Measurements from ENCODE around the gene MPZ. TPM values are rescaled to one million over a fixed set of nuclear protein-coding genes. Genes with fewer than 3 reads are reported as not detected.

The MPZ gene
- total RNA-seq, 1 experiment from 2014 or later: not detected

DNA sequence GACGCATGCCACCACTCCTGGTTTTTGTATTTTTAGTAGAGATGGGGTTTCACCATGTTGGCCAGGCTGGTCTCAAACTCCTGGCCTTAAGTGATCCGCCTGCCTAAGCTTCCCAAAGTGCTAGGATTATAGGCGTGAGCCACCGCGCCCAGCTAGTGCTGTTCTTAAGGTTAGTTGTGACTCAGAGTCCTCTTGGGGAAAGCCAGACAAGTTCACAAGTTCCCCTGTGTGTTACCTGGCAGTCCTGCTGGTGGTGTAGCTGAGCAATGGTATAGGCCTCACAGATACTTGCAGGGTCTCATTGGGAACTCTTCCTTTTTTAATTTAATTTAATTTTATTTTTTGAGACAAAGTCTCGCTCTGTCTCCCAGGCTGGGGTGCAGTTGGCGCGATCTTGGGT lies 47.3 kb upstream of the MPZ start:
- Histone ChIP-seq H3K27me3 (ENCODE audit: control insufficient read depth, insufficient read depth, low read length) (no peaks in the 10 kb centered on the region), H3K36me3 (ENCODE audit: control insufficient read depth, insufficient read depth, low read length) (0 out of 2 replicates have a peak, but pooled peaks cover 3% of the 10 kb centered on the region), H3K4me1 (ENCODE audit: control insufficient read depth, insufficient read depth, low read length) (no peaks in the 10 kb centered on the region), H3K27ac (ENCODE audit: low read length) (no peak overlapping the region), H3K4me3 (ENCODE audit: low read depth in 2 of 2, low read length in 2 of 2) (no peak overlapping the region), H3K9me3 (ENCODE audit: control insufficient read depth, insufficient read depth, low read depth, low read length) (no peaks in the 10 kb centered on the region)
- no peak for ATAC-seq
- BruUV-seq (replicated peaks): no TSS peak
- TF ChIP-seq SIN3A (IDR thresholded peaks at IDR 0.05; ENCODE audit: borderline replicate concordance, insufficient read depth, low read depth, low read length) (no peak), TCF7L2 (IDR thresholded peaks at IDR 0.05; ENCODE audit: low read depth, low read length) (no peak), POLR2AphosphoS5 (IDR thresholded peaks at IDR 0.05; ENCODE audit: low read depth, low read length) (no peak)
- TF ChIP-seq, protein P1, sequence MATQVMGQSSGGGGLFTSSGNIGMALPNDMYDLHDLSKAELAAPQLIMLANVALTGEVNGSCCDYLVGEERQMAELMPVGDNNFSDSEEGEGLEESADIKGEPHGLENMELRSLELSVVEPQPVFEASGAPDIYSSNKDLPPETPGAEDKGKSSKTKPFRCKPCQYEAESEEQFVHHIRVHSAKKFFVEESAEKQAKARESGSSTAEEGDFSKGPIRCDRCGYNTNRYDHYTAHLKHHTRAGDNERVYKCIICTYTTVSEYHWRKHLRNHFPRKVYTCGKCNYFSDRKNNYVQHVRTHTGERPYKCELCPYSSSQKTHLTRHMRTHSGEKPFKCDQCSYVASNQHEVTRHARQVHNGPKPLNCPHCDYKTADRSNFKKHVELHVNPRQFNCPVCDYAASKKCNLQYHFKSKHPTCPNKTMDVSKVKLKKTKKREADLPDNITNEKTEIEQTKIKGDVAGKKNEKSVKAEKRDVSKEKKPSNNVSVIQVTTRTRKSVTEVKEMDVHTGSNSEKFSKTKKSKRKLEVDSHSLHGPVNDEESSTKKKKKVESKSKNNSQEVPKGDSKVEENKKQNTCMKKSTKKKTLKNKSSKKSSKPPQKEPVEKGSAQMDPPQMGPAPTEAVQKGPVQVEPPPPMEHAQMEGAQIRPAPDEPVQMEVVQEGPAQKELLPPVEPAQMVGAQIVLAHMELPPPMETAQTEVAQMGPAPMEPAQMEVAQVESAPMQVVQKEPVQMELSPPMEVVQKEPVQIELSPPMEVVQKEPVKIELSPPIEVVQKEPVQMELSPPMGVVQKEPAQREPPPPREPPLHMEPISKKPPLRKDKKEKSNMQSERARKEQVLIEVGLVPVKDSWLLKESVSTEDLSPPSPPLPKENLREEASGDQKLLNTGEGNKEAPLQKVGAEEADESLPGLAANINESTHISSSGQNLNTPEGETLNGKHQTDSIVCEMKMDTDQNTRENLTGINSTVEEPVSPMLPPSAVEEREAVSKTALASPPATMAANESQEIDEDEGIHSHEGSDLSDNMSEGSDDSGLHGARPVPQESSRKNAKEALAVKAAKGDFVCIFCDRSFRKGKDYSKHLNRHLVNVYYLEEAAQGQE (IDR thresholded peaks at IDR 0.05; ENCODE audit: insufficient read depth in 1 of 2, low read depth in 2 of 2, low read length in 1 of 2): no peak
- TF ChIP-seq, protein P2, sequence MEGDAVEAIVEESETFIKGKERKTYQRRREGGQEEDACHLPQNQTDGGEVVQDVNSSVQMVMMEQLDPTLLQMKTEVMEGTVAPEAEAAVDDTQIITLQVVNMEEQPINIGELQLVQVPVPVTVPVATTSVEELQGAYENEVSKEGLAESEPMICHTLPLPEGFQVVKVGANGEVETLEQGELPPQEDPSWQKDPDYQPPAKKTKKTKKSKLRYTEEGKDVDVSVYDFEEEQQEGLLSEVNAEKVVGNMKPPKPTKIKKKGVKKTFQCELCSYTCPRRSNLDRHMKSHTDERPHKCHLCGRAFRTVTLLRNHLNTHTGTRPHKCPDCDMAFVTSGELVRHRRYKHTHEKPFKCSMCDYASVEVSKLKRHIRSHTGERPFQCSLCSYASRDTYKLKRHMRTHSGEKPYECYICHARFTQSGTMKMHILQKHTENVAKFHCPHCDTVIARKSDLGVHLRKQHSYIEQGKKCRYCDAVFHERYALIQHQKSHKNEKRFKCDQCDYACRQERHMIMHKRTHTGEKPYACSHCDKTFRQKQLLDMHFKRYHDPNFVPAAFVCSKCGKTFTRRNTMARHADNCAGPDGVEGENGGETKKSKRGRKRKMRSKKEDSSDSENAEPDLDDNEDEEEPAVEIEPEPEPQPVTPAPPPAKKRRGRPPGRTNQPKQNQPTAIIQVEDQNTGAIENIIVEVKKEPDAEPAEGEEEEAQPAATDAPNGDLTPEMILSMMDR (IDR thresholded peaks at IDR 0.05): no peak
- intact Hi-C loops (cut with micrococcal nuclease; ENCODE audit: unreplicated experiment) (no loop called here), in situ Hi-C loops (cut with HindIII; ENCODE audit: low pct_unique_long_range_greater_than_20kb, low sequenced_read_pairs) (no loop called here)
- ChIA-PET CTCF (no interaction called here), POLR2A (no interaction called here)
- no peak for DNase-seq (ENCODE audit: low read depth, low spot score)

DNA sequence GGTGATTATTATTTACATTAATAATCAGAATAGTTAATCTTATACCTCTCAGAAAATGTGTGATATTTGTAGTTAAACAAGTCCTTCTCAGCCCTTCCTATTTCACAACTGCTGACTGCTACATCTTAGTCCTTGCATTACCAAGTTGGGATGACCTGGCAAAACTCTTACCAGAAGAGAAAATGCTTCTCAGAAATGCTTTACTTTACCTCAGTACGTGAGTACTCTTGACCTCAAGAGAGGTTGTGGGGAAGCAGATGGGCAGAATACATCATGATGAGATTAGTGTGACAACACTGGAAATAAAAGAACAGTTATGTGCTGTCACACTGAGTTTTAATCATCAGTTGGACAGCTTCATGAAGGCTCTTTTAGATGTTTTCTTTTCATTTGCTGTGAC lies 41.7 kb upstream of the MPZ start:
- POLR2A ChIA-PET: interaction anchor here (0.6 kb wide), 1 partner anchor 27 kb away, joined by 3 read pairs; no protein-coding TSS in a partner anchor
- ATAC-seq: no peak
- in situ Hi-C loops (cut with HindIII; ENCODE audit: low pct_unique_long_range_greater_than_20kb, low sequenced_read_pairs): no loop called here

More for the DNA sequence above, 41.7 kb upstream of the MPZ start:
- peaks cover 3% of the 10 kb centered on the region; the same call in 1 of the 2 replicates for H3K36me3 ChIP-seq (ENCODE audit: control insufficient read depth, insufficient read depth, low read length)
- no peak overlapping the region for H3K4me3 ChIP-seq (ENCODE audit: low read depth in 2 of 2, low read length in 2 of 2)
- H3K9me3 ChIP-seq (ENCODE audit: control insufficient read depth, insufficient read depth, low read depth, low read length): no peaks in the 10 kb centered on the region
- no peak overlapping the region for H3K27ac ChIP-seq (ENCODE audit: low read length)
- H3K27me3 ChIP-seq (ENCODE audit: control insufficient read depth, insufficient read depth, low read length): no peaks in the 10 kb centered on the region
- no peak for DNase-seq (ENCODE audit: low read depth, low spot score)
- intact Hi-C loops (cut with micrococcal nuclease; ENCODE audit: unreplicated experiment): no loop called here
- CTCF ChIA-PET: interaction anchor here (1.0 kb wide), 1 partner anchor 30 kb away, joined by 4 read pairs; no protein-coding TSS in a partner anchor
- TF ChIP-seq TCF7L2 (IDR thresholded peaks at IDR 0.05; ENCODE audit: low read depth, low read length): no peak
- no peak for TF ChIP-seq SIN3A (IDR thresholded peaks at IDR 0.05; ENCODE audit: borderline replicate concordance, insufficient read depth, low read depth, low read length)
- TF ChIP-seq, protein P1 (IDR thresholded peaks at IDR 0.05; ENCODE audit: insufficient read depth in 1 of 2, low read depth in 2 of 2, low read length in 1 of 2): no peak
- TF ChIP-seq POLR2AphosphoS5 (IDR thresholded peaks at IDR 0.05; ENCODE audit: low read depth, low read length): no peak
- TF ChIP-seq, protein P2 (IDR thresholded peaks at IDR 0.05): no peak
- no peaks in the 10 kb centered on the region for H3K4me1 ChIP-seq (ENCODE audit: control insufficient read depth, insufficient read depth, low read length)
- BruUV-seq (replicated peaks): no TSS peak

Data from Panc1 (cell line).